AG04450 (cell line): Measurements from ENCODE around the gene CNTNAP5. TPM values are rescaled to one million over a fixed set of nuclear protein-coding genes. Genes with fewer than 3 reads are reported as not detected.

Source experiments
- CTCF ChIA-PET: fragments of 300-600, 350-600 bp; formaldehyde crosslinking; extraction: SDS; loops from one replicate; lab custom pipeline; 2022; ENCODE audit warnings: antibody characterized with exemption, inconsistent platforms; lab: Charles Lee
- POLR2A ChIA-PET: fragments of 350-600 bp; formaldehyde crosslinking; extraction: SDS; loops from one replicate; lab custom pipeline; 2021; ENCODE audit warnings: antibody characterized with exemption, inconsistent platforms; lab: Yijun Ruan, JAX
- DNase-seq: peaks from one replicate; pipeline ENCODE4 v3.0.0-alpha.2; 2011; ENCODE audit warnings: low read depth, low spot score
- H3K27ac ChIP-seq: one replicate; pipeline ENCODE4 v1.5.1; 2012; ENCODE audit warnings: low read depth, low read length, control low read depth
- H3K27me3 ChIP-seq: one replicate; pipeline ENCODE4 v1.6.0; 2012; ENCODE audit warnings: low read length; ENCODE audit not compliant: control insufficient read depth, insufficient read depth
- H3K4me3 ChIP-seq: 2 replicates; pipeline ENCODE4 v1.5.1; 2011; ENCODE audit warnings: mild to moderate bottlenecking, low read depth, low read length, control low read depth
- H3K9me3 ChIP-seq: 2 replicates; pipeline ENCODE4 v1.5.1; 2012; ENCODE audit warnings: low read length; ENCODE audit not compliant: control insufficient read depth, insufficient read depth
- polyA plus RNA-seq: library from polyadenylated mRNA; depleted of rRNA; stranded (reverse); fragments of >200 nt; gene quantifications from 2 replicates; pipeline ENCODE4 v1.2.3, GENCODE V29; 2011
- TF ChIP-seq, protein P1 (sequence below): IDR thresholded peaks from 2 replicates; pipeline ENCODE4 v1.5.1; 2011; ENCODE audit warnings: low read depth, low read length, control low read depth, inconsistent platforms

Gene CNTNAP5
- polyA plus RNA-seq, 1 experiment = not detected

DNA sequence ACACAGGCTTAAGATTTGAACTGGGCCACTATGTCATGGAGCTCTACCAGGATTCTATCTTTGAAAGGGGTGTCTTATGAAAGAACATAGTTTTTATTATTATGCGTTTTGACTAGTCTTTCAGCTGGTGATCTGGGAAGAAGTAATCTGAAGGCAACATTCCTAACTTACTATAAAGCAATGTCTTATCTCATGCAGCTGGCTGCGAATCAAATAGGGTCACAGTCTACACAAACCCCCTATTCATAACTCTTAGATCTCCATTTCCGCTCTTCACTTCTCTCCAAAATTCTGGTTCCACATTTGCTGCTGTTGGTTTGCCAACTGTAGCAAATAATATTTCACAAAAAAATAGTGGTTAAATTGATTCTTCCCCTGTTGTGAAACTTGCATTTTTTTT, 813.3 kb downstream of the CNTNAP5 start:
- ChIA-PET CTCF (no interaction called here), POLR2A (no interaction called here)
- TF ChIP-seq, protein P1, sequence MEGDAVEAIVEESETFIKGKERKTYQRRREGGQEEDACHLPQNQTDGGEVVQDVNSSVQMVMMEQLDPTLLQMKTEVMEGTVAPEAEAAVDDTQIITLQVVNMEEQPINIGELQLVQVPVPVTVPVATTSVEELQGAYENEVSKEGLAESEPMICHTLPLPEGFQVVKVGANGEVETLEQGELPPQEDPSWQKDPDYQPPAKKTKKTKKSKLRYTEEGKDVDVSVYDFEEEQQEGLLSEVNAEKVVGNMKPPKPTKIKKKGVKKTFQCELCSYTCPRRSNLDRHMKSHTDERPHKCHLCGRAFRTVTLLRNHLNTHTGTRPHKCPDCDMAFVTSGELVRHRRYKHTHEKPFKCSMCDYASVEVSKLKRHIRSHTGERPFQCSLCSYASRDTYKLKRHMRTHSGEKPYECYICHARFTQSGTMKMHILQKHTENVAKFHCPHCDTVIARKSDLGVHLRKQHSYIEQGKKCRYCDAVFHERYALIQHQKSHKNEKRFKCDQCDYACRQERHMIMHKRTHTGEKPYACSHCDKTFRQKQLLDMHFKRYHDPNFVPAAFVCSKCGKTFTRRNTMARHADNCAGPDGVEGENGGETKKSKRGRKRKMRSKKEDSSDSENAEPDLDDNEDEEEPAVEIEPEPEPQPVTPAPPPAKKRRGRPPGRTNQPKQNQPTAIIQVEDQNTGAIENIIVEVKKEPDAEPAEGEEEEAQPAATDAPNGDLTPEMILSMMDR = no peak
- Histone ChIP-seq H3K27ac (no peak overlapping the region), H3K9me3 (peaks cover 5% of the 10 kb centered on the region; the same call in 1 of the 2 replicates), H3K27me3 (no peaks in the 10 kb centered on the region), H3K4me3 (no peak overlapping the region)
- no peak for DNase-seq

DNA sequence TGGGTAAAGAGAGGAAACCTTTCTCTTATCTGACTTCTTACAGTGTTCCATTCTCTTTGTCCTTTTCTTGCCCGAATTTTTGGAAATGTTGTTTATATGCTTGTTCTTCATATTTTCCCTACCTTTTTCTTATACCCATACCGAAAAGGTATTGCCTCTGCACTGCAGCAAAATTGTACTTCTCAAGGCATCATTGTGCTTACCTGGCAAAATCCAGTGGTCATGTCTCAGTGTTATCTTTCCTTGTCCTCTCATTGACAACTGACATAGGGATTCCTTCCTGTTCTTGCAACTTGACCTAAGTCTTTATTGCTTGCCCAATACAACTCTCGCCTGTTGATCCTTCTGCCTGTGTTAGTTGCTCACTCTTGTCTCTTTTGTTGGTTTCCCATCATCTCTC, 842.2 kb downstream of the CNTNAP5 start:
- POLR2A ChIA-PET = no interaction called here
- TF ChIP-seq, protein P1 = no peak
- no peaks in the 10 kb centered on the region for H3K27me3 ChIP-seq
- DNase-seq = no peak
- H3K4me3 ChIP-seq = no peak overlapping the region
- CTCF ChIA-PET = no interaction called here
- H3K9me3 ChIP-seq = peaks cover 12% of the 10 kb centered on the region
- H3K27ac ChIP-seq = no peak overlapping the region

DNA sequence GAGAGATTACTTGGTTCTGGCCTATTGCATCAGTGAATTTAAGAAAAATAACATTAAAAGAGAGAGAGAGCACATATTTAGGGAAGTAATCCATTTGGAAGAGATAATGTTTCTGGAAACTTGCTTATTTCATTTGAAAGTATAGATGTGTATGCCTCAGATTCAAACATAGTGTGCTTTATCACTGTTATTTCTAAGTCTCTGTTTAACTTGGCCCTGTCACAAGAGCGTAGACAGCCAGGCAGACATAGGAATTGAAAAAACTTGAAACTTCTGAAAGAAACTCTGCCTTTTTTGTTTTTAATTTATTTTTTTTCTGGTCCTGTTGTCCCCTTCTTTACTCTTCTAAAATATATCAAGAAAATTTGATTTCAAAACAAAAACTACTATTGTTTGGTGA, 849.1 kb downstream of the CNTNAP5 start:
- TF ChIP-seq, protein P1 = no peak
- Histone ChIP-seq H3K9me3 (peaks cover 3% of the 10 kb centered on the region; the same call in 1 of the 2 replicates), H3K4me3 (no peak overlapping the region), H3K27ac (no peak overlapping the region), H3K27me3 (no peaks in the 10 kb centered on the region)
- DNase-seq = no peak
- CTCF ChIA-PET = no interaction called here
- POLR2A ChIA-PET = no interaction called here

DNA sequence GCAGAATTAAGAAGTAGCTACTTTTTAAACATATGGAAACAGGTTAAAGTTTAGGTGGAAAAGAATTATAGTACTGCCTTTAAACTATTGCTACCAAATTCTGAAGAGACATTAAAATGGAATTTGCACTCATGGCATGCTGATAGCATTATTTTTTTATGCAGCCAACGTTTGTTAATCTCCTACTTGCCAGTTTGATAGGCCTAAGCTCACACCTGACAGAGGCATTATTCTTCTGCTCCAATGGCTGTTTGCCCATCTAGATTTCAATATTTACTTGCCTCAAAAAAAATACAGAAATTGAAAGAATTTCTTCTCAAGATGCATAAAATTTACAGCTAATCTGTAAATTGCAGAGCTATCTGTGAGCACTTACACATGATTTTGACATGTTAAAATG, 849.6 kb downstream of the CNTNAP5 start:
- DNase-seq = no peak
- H3K4me3 ChIP-seq = no peak overlapping the region
- POLR2A ChIA-PET = no interaction called here
- TF ChIP-seq, protein P1 = no peak
- no peaks in the 10 kb centered on the region for H3K27me3 ChIP-seq
- no peak overlapping the region for H3K27ac ChIP-seq
- peaks cover 3% of the 10 kb centered on the region; the same call in 1 of the 2 replicates for H3K9me3 ChIP-seq
- CTCF ChIA-PET = no interaction called here

DNA sequence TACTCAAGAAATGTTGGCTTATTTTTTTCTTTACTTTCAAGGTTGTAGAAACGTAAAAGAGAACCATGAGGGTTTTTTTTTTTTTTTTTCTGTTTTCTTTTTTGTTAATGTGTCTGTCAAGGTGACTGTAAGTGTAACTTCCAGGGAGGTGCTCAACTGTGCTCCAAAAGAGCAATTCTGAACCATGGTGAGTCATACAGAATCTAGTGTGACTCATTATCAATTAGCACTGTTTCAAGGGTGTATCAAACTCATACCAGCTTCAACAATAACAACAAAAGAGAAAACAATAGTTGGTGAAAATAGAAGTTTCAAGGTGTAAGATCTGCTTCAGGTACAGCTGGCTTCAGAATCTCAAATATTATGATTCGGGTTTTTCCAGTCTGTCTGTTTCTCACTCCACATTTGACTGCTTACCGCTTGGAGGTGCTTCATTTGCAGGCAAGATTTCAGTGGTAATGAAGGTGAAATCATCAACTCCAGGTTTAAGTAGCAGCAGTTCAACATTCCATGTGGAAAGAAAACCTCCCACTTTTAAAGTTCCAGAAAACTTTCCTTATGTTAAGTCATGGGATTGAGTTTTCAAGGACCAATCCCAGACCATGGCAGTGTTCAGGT, 850.6 kb downstream of the CNTNAP5 start:
- ChIA-PET POLR2A (no interaction called here), CTCF (no interaction called here)
- no peak overlapping the region for H3K4me3 ChIP-seq
- TF ChIP-seq, protein P1 = no peak
- H3K9me3 ChIP-seq = peaks cover 3% of the 10 kb centered on the region; the same call in 1 of the 2 replicates
- H3K27me3 ChIP-seq = no peaks in the 10 kb centered on the region
- no peak for DNase-seq
- no peak overlapping the region for H3K27ac ChIP-seq
